Activated CD8-positive, alpha-beta memory T cell treated with anti-CD3 and anti-CD28 coated beads, Interleukin-2, amount 50 U/mL, for 1 hour (primary cell): ENCODE data around the gene RUNX2.

Experiments used
- DNase-seq: peaks from one replicate; pipeline ENCODE4 v3.0.0-alpha.2; 2020; ENCODE audit errors: extremely low read depth

The RUNX2 gene

GRCh38 chr6:45433533-45434380 is 105.6 kb downstream of the RUNX2 start:
- no peak for DNase-seq

GRCh38 chr6:45434381-45434700 is 106.2 kb downstream of the RUNX2 start:
- no peak for DNase-seq

- DNase-seq: no peak
These were observed 108.7 kb downstream of the RUNX2 start for GRCh38 chr6:45436544-45437438.

GRCh38 chr6:45437439-45437815 is 109.3 kb downstream of the RUNX2 start:
- DNase-seq: no peak

GRCh38 chr6:45438151-45438550 is 110.0 kb downstream of the RUNX2 start:
- DNase-seq: no peak

- DNase-seq: no peak
These were observed 110.8 kb downstream of the RUNX2 start for GRCh38 chr6:45438849-45439406.

- no peak for DNase-seq
These were observed 111.3 kb downstream of the RUNX2 start for GRCh38 chr6:45439459-45439858.

- DNase-seq: no peak
These were observed 111.8 kb downstream of the RUNX2 start for GRCh38 chr6:45439861-45440388.

GRCh38 chr6:45441851-45442453 is 113.8 kb downstream of the RUNX2 start:
- no peak for DNase-seq

- DNase-seq: no peak
These were observed 114.6 kb downstream of the RUNX2 start for GRCh38 chr6:45442716-45443115.

GRCh38 chr6:45445364-45445748 is 117.2 kb downstream of the RUNX2 start:
- no peak for DNase-seq

- DNase-seq: no peak
These were observed 117.8 kb downstream of the RUNX2 start for GRCh38 chr6:45445749-45446549.

- DNase-seq: no peak
These were observed 118.9 kb downstream of the RUNX2 start for GRCh38 chr6:45447005-45447404.

GRCh38 chr6:45447716-45448115 is 119.6 kb downstream of the RUNX2 start:
- DNase-seq: no peak

GRCh38 chr6:45448417-45449389 is 120.6 kb downstream of the RUNX2 start:
- no peak for DNase-seq

GRCh38 chr6:45450132-45450531 is 122.0 kb downstream of the RUNX2 start:
- no peak for DNase-seq

GRCh38 chr6:45450831-45451230 is 122.7 kb downstream of the RUNX2 start:
- no peak for DNase-seq

GRCh38 chr6:45454008-45454911 is 126.1 kb downstream of the RUNX2 start:
- DNase-seq: no peak

- no peak for DNase-seq
These were observed 127.3 kb downstream of the RUNX2 start for GRCh38 chr6:45455408-45455807.
